ENCODE data around the gene NR2E1. TPM values are rescaled to one million over a fixed set of nuclear protein-coding genes. Genes with fewer than 3 reads are reported as not detected.

The NR2E1 gene
- total and polyA plus RNA-seq, 10 of the 15 experiments (the other 5 are each of a cell fraction or from before 2014, with no cell fraction given), result not detected

DNA sequence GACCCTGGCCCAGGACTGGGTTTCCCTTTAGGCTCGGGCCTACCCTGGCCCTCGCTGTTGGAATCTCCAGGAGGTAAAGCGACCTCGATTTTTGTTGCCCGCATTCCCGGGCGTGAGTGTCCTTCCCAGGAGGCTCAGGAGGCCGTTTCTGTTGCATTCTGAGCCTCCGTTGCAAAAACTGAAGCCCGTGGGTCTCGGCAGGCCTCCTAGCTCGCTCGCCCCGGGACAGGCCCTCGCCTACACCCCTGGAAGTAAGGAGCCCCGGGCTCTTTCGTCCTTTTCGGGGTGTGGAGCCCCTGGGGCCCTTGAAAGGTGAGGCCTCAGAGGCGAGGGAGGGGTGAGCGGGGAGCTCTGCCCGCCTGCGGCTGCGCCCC lies 2.3 kb downstream of the NR2E1 start:
- no peaks in the 10 kb centered on the region for H4K20me1 ChIP-seq (ENCODE audit: control insufficient read depth, insufficient read depth)
- no peaks in the 10 kb centered on the region for H3K4me1 ChIP-seq (ENCODE audit: control insufficient read depth, insufficient read depth, low read length)
- DNase-seq (ENCODE audit: low read depth, low spot score) (no peak), FAIRE-seq (no peak), ATAC-seq (no peak)
- no peak overlapping the region for H3K4me3 ChIP-seq
- RAD21 ChIA-PET (ENCODE audit: unreplicated experiment), result no interaction called here
- no peak overlapping the region; the same call in 1 of the 2 replicates for H3K4me2 ChIP-seq (ENCODE audit: control insufficient read depth, insufficient read depth)
- no peak overlapping the region for H2AFZ ChIP-seq (ENCODE audit: control insufficient read depth, low read depth, low read length)
- CTCF ChIA-PET, result no interaction called here
- H3K9ac ChIP-seq (ENCODE audit: control insufficient read depth, insufficient read depth, low read length), result no peak overlapping the region
- no peaks in the 10 kb centered on the region for H3K79me2 ChIP-seq (ENCODE audit: control insufficient read depth, insufficient read depth, low read length)
- BruUV-seq (replicated peaks), result no TSS peak
- WGBS (ENCODE audit: insufficient coverage, insufficient replicate concordance, low lambda C conversion rate, missing lambda C conversion rate), result 17% methylated on average over 23 of the region's 23 CpGs
- no peak overlapping the region for H3K27ac ChIP-seq (ENCODE audit: control insufficient read depth, insufficient read depth)
- intact Hi-C loops (cut with micrococcal nuclease; ENCODE audit: unreplicated experiment), result no loop called here
- H3K36me3 ChIP-seq (ENCODE audit: control insufficient read depth in 2 of 2, insufficient read depth in 2 of 2, low read length in 1 of 2), result no peaks in the 10 kb centered on the region
- POLR2A ChIA-PET, result no interaction called here
- peaks cover 38 to 42% of the 10 kb centered on the region in 2 experiments for H3K27me3 ChIP-seq (replicated peaks in 1 of 2; ENCODE audit: control insufficient read depth in 2 of 2, insufficient read depth in 2 of 2, low read length in 1 of 2)
- SMC1A ChIA-PET (ENCODE audit: uncharacterized antibody, unreplicated experiment), result no interaction called here
- TF ChIP-seq, protein P1, sequence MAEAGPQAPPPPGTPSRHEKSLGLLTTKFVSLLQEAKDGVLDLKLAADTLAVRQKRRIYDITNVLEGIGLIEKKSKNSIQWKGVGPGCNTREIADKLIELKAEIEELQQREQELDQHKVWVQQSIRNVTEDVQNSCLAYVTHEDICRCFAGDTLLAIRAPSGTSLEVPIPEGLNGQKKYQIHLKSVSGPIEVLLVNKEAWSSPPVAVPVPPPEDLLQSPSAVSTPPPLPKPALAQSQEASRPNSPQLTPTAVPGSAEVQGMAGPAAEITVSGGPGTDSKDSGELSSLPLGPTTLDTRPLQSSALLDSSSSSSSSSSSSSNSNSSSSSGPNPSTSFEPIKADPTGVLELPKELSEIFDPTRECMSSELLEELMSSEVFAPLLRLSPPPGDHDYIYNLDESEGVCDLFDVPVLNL (IDR thresholded peaks at IDR 0.05; ENCODE audit: low read depth, low read length), result no peak
- no peaks in the 10 kb centered on the region; the same call in 2 of the 3 replicates for H3K9me3 ChIP-seq (replicated peaks; ENCODE audit: control insufficient read depth, insufficient read depth, low read length)
- in situ Hi-C loops (cut with MboI), result no loop called here

DNA sequence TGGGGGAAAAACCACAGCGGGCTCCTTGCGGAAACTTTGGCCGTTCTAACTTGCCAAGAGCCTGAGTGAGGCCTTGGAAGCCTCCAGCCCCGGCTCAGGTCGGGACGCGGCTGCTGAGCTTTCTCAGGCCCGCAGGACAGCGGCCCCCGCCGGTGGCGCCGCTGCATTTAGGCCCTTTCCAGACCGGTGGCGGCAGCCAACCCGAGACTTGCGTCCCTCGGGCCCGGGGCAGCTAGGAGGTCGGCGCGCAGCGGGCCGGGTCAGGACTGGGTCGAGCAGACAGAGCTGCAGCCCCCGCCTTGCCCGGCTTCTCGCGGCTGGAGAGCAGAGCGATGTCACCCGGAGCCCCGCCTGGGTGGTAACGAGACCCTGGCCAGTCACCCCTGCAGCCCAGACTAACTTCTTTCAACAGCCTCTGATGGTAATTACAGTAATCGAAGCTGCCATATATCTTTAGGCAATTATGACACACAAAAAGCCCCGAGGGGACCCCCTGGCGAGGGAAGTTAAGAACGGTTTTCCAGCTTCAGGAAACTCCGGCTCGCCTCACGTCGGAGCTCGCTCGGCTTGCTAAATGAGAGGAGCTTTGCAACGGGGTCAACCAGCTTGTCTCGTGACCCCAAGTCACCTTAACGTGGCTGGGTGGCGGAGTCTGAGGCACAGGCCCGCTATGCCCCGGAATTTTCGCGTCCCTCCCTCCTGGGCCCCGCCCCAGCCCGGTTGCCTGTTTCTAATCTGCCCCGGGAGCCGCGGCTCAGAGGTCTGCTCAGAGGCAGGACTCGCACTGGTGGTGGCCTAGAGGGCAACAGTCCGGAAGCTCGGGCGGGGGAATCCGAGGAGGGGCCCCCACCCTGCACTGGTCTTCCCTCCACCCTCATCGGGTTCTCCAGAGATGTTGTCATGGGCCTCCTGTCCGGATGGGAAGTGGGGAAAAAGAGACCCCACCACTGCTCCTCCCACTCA lies 3.0 kb downstream of the NR2E1 start:
- Histone ChIP-seq H3K4me3 (no peak overlapping the region), H2AFZ (ENCODE audit: control insufficient read depth, low read depth, low read length) (no peak overlapping the region), H3K79me2 (ENCODE audit: control insufficient read depth, insufficient read depth, low read length) (no peaks in the 10 kb centered on the region), H3K4me1 (ENCODE audit: control insufficient read depth, insufficient read depth, low read length) (no peaks in the 10 kb centered on the region), H3K27ac (ENCODE audit: control insufficient read depth, insufficient read depth) (no peak overlapping the region), H3K9ac (ENCODE audit: control insufficient read depth, insufficient read depth, low read length) (no peak overlapping the region), H4K20me1 (ENCODE audit: control insufficient read depth, insufficient read depth) (no peaks in the 10 kb centered on the region), H3K36me3 (ENCODE audit: control insufficient read depth in 2 of 2, insufficient read depth in 2 of 2, low read length in 1 of 2) (no peaks in the 10 kb centered on the region), H3K4me2 (ENCODE audit: control insufficient read depth, insufficient read depth) (no peak overlapping the region; the same call in 1 of the 2 replicates), H3K27me3 (replicated peaks in 1 of 2; ENCODE audit: control insufficient read depth in 2 of 2, insufficient read depth in 2 of 2, low read length in 1 of 2) (peaks cover 33 to 42% of the 10 kb centered on the region in 2 experiments), H3K9me3 (replicated peaks; ENCODE audit: control insufficient read depth, insufficient read depth, low read length) (no peaks in the 10 kb centered on the region; the same call in 2 of the 3 replicates)
- SMC1A ChIA-PET (ENCODE audit: uncharacterized antibody, unreplicated experiment), result no interaction called here
- TF ChIP-seq FOXK2 (IDR thresholded peaks at IDR 0.05), result no peak
- TF ChIP-seq, protein P2, sequence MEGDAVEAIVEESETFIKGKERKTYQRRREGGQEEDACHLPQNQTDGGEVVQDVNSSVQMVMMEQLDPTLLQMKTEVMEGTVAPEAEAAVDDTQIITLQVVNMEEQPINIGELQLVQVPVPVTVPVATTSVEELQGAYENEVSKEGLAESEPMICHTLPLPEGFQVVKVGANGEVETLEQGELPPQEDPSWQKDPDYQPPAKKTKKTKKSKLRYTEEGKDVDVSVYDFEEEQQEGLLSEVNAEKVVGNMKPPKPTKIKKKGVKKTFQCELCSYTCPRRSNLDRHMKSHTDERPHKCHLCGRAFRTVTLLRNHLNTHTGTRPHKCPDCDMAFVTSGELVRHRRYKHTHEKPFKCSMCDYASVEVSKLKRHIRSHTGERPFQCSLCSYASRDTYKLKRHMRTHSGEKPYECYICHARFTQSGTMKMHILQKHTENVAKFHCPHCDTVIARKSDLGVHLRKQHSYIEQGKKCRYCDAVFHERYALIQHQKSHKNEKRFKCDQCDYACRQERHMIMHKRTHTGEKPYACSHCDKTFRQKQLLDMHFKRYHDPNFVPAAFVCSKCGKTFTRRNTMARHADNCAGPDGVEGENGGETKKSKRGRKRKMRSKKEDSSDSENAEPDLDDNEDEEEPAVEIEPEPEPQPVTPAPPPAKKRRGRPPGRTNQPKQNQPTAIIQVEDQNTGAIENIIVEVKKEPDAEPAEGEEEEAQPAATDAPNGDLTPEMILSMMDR (IDR thresholded peaks at IDR 0.05 in 2 of 3, conservative IDR thresholded peaks at IDR 0.05 in 1 of 3; ENCODE audit: control insufficient read depth in 2 of 3, extremely low read depth in 1 of 3, insufficient read depth in 1 of 3, low read depth in 3 of 3, low read length in 3 of 3), result 0 out of 6 replicates have a peak, but pooled peaks of 2 of the 3 experiments have one; percentile 4 to 16
- WGBS (ENCODE audit: insufficient coverage, insufficient replicate concordance, low lambda C conversion rate, missing lambda C conversion rate), result 20% methylated on average over 56 of the region's 63 CpGs
- DNase-seq (ENCODE audit: low read depth, low spot score) (no peak), ATAC-seq (peak; percentile 55), FAIRE-seq (no peak)
- in situ Hi-C loops (cut with MboI), result no loop called here
- RAD21 ChIA-PET (ENCODE audit: unreplicated experiment), result no interaction called here
- POLR2A ChIA-PET, result no interaction called here
- no TSS peak for BruUV-seq (replicated peaks)
- CTCF ChIA-PET, result no interaction called here
- intact Hi-C loops (cut with micrococcal nuclease; ENCODE audit: unreplicated experiment), result no loop called here

Data from GM12878 (cell line).